Amygdala (tissue), 56 donors: ENCODE data around the gene MOGAT2.
A peak's percentile ranks its signal among the peaks of the same experiment; 100 is the strongest.
"Not testable (repeated sequence)": the region's sequence is repeated elsewhere in the genome, so short reads cannot be mapped to it uniquely, and the experiment has no call there.

Experiments
- DNase-seq, 56 donors: peaks; one replicate each; lab custom pipeline; 2025; lab: John Stamatoyannopoulos, UW

The MOGAT2 gene

DNA sequence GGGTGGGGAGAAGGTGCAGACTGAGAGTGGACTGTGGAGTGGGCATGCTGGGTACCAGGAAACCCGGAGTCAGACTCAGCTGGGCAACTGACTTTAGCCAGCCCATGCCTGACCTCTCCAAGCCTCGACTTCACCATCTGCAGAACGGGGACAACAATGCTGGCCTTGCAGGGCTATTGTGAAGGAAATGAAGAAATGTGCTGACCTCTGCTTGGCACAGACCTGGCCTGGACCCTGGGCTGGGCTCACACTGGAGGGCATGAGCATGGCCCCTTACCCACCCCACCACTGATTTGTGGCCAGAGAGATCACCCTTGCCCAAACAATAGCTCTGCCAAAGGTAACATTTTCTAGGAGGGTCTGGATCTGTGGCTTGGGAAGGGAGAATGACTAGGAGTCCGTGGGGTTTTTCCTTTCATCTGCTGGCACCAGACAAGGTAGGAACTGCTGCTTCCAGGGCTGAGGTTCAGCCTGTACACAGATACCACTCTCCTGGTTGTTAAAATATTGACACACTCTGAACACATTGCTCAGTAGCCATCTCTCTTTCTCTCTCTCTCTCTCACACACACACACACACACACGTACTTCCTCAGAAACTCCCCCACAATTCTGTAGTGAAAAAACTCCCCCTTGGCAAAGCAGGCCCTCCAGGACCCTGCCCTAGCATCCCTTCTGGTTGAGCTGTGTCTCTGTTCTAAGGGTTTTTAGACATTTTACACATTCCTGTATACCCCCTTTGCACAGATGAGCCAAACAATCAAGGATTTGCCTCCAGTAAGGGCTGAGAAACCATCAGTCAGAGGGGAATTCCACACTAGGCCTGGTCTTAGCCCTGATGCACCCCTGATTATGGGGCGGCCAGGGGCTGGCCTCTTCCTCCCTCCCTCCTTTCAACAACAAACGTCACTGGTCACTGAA, 1.0 kb downstream of the MOGAT2 start:
- no peak for DNase-seq

GRCh38 chr11:75719340-75720239, 2.0 kb downstream of the MOGAT2 start:
- no peak for DNase-seq

DNA sequence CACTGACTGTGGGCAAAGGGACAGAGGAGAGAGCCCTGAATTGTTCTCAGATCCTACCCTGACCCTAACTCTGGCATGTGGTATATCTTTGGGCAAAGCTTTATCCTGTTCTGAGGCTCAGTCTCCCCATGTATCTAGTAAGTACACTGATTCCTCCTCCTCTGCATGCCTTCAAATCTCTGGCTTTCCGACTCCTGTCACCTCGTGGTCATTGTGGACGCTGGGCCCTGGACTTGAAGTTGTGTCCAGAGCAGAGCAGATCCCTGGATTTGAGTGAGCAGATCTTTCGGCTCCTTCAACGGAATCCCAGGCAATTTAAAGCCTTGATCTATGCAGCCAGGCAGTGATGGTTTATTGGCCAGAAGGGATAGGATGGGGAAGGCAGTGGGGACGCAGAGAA, 3.0 kb downstream of the MOGAT2 start:
- no peak for DNase-seq

DNA sequence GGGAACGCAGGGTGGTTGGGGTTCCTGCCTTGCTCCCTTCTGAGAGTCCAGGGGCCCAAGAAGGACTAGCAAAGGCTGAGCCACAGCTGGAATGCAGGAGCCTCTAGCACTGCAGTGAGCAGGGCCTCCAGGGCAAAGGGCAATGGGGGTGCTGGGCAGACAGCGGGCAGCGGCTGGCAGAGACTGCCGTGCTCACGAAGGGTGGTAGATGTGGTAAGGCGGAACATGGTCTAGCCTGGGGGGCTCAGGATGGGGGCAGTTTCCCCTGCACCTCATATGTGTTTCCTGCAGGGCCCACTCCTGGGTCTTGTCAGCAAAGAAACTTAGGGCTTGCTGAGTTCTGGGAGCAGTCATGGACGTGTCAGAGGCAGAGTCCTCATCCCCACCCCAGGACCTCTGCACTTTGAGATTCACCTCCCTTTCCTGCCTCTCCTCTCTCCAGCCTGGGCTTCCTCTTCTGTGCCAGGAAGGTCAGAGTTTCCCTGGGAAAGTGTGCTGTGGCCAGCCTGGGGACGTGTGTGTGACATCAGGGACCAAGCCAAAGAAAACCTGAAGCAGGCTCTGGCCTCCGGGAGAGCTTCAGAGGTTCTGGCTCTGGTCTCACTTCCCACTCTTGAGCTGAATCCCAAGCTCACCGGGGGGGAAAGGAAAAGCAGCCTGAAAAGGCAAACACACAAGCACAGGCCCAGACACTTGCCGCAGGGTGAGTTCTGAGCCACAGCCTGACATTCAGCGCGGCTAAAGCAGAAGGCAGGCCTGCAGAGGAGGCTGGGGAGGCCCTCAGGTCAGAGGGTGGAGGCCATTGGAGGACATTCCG, 4.4 kb downstream of the MOGAT2 start:
- no peak for DNase-seq

DNA sequence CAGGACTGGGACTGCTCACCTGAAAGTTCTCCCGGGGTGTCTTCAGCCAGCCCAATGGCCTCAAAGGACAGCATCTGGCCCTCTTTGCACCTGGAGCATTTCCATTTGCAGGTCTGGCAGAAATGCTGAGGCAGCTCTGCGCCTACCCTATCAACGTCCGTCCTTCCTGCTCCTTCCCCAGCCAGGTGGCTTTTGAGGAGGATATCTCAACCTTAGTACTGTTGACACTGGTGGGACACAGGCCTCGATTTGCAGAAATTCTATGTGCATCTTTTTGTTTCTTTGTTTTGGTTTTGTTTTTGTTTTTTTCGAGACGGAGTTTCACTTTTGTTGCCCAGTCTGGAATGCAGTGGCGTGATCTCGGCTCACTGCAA, 5.0 kb downstream of the MOGAT2 start:
- DNase-seq = no peak

GRCh38 chr11:75725547-75726320, 8.1 kb downstream of the MOGAT2 start:
- DNase-seq = no peak

GRCh38 chr11:75728992-75729391, 11.4 kb downstream of the MOGAT2 start:
- no peak for DNase-seq

DNA sequence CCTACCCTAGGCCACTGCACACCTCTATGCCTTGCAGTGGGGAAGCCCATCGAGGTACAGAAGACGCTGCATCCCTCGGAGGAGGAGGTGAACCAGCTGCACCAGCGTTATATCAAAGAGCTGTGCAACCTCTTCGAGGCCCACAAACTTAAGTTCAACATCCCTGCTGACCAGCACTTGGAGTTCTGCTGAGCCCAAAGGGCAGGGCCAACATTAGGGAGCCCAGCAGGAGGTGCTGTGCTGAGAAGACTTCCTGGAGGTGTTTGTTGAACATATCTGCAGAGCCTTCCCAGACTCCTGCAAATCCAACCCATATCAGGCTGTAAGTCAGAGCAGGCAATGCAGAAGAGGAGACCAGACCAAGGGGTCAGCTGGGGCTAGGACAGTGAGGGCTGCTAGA, 13.5 kb downstream of the MOGAT2 start:
- DNase-seq = no peak

DNA sequence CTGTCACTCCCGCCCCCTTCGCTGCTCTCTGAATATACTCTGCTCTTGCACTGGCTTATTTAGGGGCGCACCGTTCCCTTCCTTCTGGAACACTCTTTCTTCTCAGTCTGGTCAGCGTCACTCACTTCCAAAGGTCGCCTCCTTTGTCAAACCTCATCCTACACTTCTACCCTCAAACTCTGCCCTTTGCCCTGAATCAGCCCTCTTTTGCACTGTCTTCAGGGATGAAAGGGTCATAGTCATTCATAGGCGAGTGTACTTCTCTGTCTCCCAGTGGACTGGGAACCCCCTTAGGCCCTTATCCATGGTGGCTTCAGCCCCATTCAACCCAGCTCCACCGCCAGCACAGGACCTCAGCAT, 15.4 kb downstream of the MOGAT2 start:
- DNase-seq = no peak

DNA sequence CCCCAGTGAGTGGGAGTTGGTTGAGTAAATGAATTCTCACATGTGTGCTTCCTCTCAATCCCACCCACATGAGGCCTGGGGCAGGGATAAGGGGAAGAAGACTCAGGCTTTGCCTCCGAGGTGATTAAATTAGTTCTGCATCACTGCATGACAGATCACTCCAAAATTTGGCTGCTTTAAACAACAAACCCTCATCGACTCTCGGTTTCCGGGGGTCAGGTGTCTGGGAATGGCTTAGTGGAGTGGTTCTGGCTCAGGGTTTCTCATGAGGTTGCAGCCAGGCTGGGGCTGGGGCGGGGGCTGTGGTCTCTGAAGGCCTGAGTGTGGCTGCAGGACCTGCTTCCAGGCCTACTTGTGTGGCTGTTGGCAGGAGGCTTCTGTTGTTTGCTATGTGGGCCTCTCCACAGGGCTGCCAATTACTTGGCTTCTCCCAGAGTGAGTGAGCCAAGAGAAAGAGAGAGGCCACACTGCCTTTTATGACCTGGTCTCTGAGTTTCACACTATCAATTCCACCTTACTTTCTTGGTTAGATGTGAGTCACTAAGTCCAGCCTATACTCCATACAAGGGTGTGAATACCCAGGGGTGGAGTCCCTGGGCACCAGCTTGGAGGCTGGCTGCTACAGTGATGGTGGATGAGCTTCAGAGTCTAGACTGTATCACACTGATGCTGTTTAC, 15.9 kb downstream of the MOGAT2 start:
- DNase-seq = peak in 8 of 56 donors; percentile 6 to 47 (median 16)

DNA sequence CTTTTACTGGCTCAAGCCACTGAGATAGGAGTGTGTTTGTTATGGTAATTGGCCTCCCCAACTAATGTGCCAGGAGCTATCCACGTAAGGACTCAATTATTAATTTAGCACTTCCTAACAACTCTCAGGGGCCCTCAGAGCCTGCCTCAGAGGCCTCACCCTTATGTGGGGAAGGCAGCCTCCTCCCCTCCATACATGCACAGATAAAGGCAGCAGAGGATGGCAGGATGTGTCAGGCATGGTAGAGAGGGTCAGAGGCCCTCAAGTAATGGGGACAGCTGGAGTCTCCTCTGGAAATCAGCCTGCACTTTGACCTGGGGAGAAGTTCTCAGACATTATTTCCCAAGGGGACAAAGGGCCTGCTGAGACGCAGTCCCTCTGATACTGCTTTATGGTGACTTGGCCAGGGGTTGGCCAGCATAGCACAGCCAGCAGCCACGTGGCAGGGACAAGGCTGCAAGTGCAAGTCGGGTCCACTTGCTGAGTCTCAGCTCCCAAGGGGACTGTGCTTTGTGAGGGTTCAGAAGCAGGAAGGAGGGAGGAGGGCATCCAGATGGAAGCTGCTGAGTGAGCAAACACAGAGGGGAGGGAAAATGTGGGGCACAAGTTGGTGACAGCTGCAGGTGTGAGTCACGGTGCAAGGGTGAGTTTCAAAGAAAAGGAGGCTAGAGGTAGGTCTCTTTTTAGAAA, 17.0 kb downstream of the MOGAT2 start:
- DNase-seq = no peak

- DNase-seq = peak in 1 of 56 donors; percentile 25
Measured at GRCh38 chr11:75735181-75735845, 17.7 kb downstream of the MOGAT2 start.

GRCh38 chr11:75737314-75737713, 19.7 kb downstream of the MOGAT2 start:
- DNase-seq = no peak

DNA sequence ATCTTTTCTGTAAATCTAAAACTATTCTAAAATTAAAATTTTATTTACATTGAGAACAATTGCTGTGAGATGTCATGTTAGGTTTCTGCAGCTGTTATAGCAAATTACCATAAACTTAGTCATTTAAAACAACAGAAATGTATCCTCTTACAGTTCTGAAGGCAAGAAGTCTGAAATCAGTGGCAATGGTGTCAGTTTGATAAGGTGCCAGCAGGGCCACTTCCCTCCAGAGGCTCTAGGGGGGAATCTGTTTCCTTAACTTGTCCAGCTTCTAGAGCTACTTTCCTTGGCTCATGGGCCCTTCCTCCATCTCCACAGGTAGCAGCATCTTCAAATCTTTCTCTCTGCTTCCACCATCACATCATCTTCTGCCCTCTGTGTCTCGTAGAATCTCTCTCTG, 23.0 kb downstream of the MOGAT2 start:
- no peak for DNase-seq

GRCh38 chr11:75743159-75743558, 25.5 kb downstream of the MOGAT2 start:
- not testable (repeated sequence) for DNase-seq

DNA sequence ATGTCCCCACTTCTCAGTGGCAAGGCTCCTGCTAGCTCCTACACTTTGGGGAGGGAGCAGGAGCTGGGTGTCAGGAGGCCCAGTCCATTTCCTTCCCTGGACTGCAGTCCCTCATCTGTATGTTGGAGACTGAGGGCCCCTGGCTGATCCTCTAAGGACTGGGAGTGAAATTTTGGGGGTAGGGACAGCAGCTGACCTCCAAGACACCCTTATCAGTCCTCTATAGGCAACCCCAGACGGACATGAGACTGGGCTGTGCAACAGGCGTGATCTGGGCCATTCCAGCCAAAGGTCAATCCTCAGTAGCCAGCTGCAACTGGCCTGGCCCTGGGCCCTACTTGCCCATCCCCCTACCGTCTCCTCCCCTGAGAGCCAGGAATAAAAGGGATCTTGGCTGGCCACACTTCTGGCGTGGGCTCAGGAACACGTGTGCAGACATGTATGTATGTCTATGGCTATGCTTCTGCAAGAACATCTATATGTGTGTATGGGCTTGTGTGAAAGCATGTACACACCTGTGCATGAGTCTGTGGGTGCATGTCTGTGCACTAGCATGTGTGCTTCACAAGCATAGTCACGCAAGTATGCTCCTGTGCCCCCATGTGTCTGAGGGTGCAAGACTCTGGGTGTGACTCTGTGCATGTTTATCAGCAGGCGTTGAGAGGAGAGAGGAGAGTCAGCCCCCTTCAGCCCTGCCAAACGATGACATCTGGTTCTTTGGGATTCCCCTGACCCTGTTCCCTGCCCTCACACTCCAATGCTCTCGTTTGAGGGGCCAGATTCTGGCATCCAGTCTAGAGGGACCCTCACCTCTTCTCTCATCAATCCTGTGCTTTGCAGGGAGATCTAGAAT, 26.3 kb downstream of the MOGAT2 start:
- no peak for DNase-seq

DNA sequence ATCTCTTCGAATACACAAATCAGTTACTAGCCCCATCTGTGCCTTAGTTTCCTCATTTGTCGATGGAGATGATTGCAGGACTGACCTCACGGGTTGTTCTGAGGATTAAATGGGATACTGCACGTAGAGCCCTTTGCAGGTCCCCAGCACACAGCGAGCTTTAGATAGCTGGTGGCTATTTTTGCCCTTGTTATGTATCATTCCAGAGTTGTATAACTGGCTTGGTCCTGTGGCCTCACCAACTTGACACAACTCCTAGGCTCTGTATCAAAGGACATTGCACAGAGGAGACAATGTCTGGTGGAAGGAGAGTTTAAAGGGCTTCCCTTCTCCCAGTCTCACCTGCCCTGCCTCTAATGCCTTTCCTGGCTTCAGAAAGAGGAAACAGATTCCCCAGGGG, 28.2 kb downstream of the MOGAT2 start:
- DNase-seq = no peak
